GM21786 (cell line): ENCODE measurements around the gene OR10A5.
"Not testable (repeated sequence)": the region's sequence is repeated elsewhere in the genome, so short reads cannot be mapped to it uniquely, and the experiment has no call there.

Experiments used
- ATAC-seq: cut with Tn5 transposase; IDR thresholded peaks from one replicate; pipeline ENCODE4 v1.9.1; 2021; ENCODE audit not compliant: unreplicated experiment

The OR10A5 gene

GRCh38 chr11:6871278-6871677, 25.8 kb downstream of the OR10A5 start:
- ATAC-seq = no peak

- ATAC-seq = no peak
These were observed 30.3 kb downstream of the OR10A5 start for GRCh38 chr11:6875761-6876160.

GRCh38 chr11:6876325-6876724, 30.8 kb downstream of the OR10A5 start, which contains the start of gene OR10A4:
Gene OR10A4 (plus strand): TSS chr11:6876625. CDS start chr11:6876648, 23 bp downstream.
- no peak for ATAC-seq

- no peak for ATAC-seq
These were observed 31.4 kb downstream of the OR10A5 start for GRCh38 chr11:6876914-6877313.

- ATAC-seq = no peak
These were observed 37.3 kb downstream of the OR10A5 start for GRCh38 chr11:6882751-6883150.

GRCh38 chr11:6887711-6888110, 42.2 kb downstream of the OR10A5 start:
- not testable (repeated sequence) for ATAC-seq

GRCh38 chr11:6888830-6889229, 43.3 kb downstream of the OR10A5 start:
- no peak for ATAC-seq

GRCh38 chr11:6889835-6890234, 44.4 kb downstream of the OR10A5 start:
- no peak for ATAC-seq

GRCh38 chr11:6892400-6892799, 46.9 kb downstream of the OR10A5 start, which contains the start of gene OR2D2:
Gene OR2D2 (minus strand): TSS chr11:6892500. CDS start chr11:6892500, 0 bp downstream.
- no peak for ATAC-seq

- no peak for ATAC-seq
These were observed 48.6 kb downstream of the OR10A5 start for GRCh38 chr11:6894097-6894496.

GRCh38 chr11:6895010-6895409, 49.5 kb downstream of the OR10A5 start:
- ATAC-seq = peak; percentile 85
